ENCODE data around the gene ETAA1.
A peak's percentile ranks its signal among the peaks of the same experiment; 100 is the strongest.

ETAA1 gene

GRCh38 chr2:67397143-67397986 lies at the start of gene ETAA1:
Gene ETAA1, plus strand, starts transcription at chr2:67397333. Its CDS starts 116 bp downstream, at chr2:67397449.
- DNase-seq: peak; percentile 94

GRCh38 chr2:67366832-67367412 lies 30.2 kb upstream of the ETAA1 start:
- no peak for DNase-seq

- DNase-seq: no peak
These were observed 22.7 kb upstream of the ETAA1 start for GRCh38 chr2:67374481-67374880.

- no peak for DNase-seq
These were observed 22.2 kb upstream of the ETAA1 start for GRCh38 chr2:67374949-67375348.

GRCh38 chr2:67378555-67378954 lies 18.6 kb upstream of the ETAA1 start:
- no peak for DNase-seq

GRCh38 chr2:67379048-67379447 lies 18.1 kb upstream of the ETAA1 start:
- DNase-seq: no peak

GRCh38 chr2:67384123-67384822 lies 12.9 kb upstream of the ETAA1 start:
- no peak for DNase-seq

GRCh38 chr2:67388680-67389079 lies 8.5 kb upstream of the ETAA1 start:
- no peak for DNase-seq

GRCh38 chr2:67389286-67389685 lies 7.8 kb upstream of the ETAA1 start:
- DNase-seq: no peak

- DNase-seq: no peak
These were observed 7.3 kb upstream of the ETAA1 start for GRCh38 chr2:67389788-67390187.

GRCh38 chr2:67393237-67393636 lies 3.9 kb upstream of the ETAA1 start:
- DNase-seq: no peak

- DNase-seq: no peak
These were observed 2.4 kb upstream of the ETAA1 start for GRCh38 chr2:67394734-67395133.

GRCh38 chr2:67399144-67399543 lies 2.0 kb downstream of the ETAA1 start:
- DNase-seq: no peak

GRCh38 chr2:67399831-67400489 lies 2.8 kb downstream of the ETAA1 start:
- no peak for DNase-seq

- DNase-seq: no peak
These were observed 3.7 kb downstream of the ETAA1 start for GRCh38 chr2:67400560-67401485.

GRCh38 chr2:67408346-67408745 lies 11.2 kb downstream of the ETAA1 start:
- no peak for DNase-seq

- DNase-seq: no peak
These were observed 15.3 kb downstream of the ETAA1 start for GRCh38 chr2:67412424-67412823.

GRCh38 chr2:67414867-67415266 lies 17.7 kb downstream of the ETAA1 start:
- no peak for DNase-seq

- no peak for DNase-seq
These were observed 19.0 kb downstream of the ETAA1 start for GRCh38 chr2:67416136-67416535.

GRCh38 chr2:67423489-67423888 lies 26.4 kb downstream of the ETAA1 start:
- DNase-seq: no peak

- DNase-seq: no peak
These were observed 39.1 kb downstream of the ETAA1 start for GRCh38 chr2:67436221-67436620.

GRCh38 chr2:67437114-67437513 lies 40.0 kb downstream of the ETAA1 start:
- no peak for DNase-seq
